GM12875 (cell line): ENCODE results near the gene BTBD16.

ENCODE experiments used
- H3K4me3 ChIP-seq: one replicate; pipeline ENCODE4 v1.5.1; 2011; ENCODE audit warnings: low read depth, low read length, control low read depth
- CTCF ChIP-seq: IDR thresholded peaks from 2 replicates; pipeline ENCODE4 v1.5.1; 2011; ENCODE audit warnings: low read depth, mild to moderate bottlenecking, control low read depth, inconsistent platforms, low read length, moderate library complexity, borderline replicate concordance; ENCODE audit not compliant: insufficient read depth

Gene BTBD16

GRCh38 chr10:122271076-122271475 lies at the start of gene BTBD16:
BTBD16 (plus strand) TSS chr10:122271296; CDS start chr10:122275082, 3,786 bp downstream.
- no peak within 1 kb of the TSS for H3K4me3 ChIP-seq
- TF ChIP-seq CTCF, result no peak

- H3K4me3 ChIP-seq, result no peak overlapping the region
- no peak for TF ChIP-seq CTCF
Measured at GRCh38 chr10:122221958-122222357, 49.1 kb upstream of the BTBD16 start.

- TF ChIP-seq CTCF, result no peak
- H3K4me3 ChIP-seq, result no peak overlapping the region
Measured at GRCh38 chr10:122222638-122223037, 48.5 kb upstream of the BTBD16 start.

- H3K4me3 ChIP-seq, result no peak overlapping the region
- TF ChIP-seq CTCF, result no peak
Measured at GRCh38 chr10:122224159-122224558, 46.9 kb upstream of the BTBD16 start.

- H3K4me3 ChIP-seq, result no peak overlapping the region
- TF ChIP-seq CTCF, result no peak
Measured at GRCh38 chr10:122225330-122225729, 45.8 kb upstream of the BTBD16 start.

GRCh38 chr10:122227754-122228153 lies 43.3 kb upstream of the BTBD16 start:
- no peak for TF ChIP-seq CTCF
- H3K4me3 ChIP-seq, result no peak overlapping the region

- H3K4me3 ChIP-seq, result no peak overlapping the region
- no peak for TF ChIP-seq CTCF
Measured at GRCh38 chr10:122229666-122230065, 41.4 kb upstream of the BTBD16 start.
